GM18499 (cell line): ENCODE data around the gene UNC5B.
"Not testable (repeated sequence)": the region's sequence is repeated elsewhere in the genome, so short reads cannot be mapped to it uniquely, and the experiment has no call there.

Experiments
- ATAC-seq: cut with Tn5 transposase; IDR thresholded peaks from one replicate; pipeline ENCODE4 v1.9.1; 2021; ENCODE audit warnings: moderate number of reproducible peaks; ENCODE audit not compliant: insufficient read depth, unreplicated experiment

UNC5B gene

GRCh38 chr10:71292624-71293445 is 80.5 kb downstream of the UNC5B start:
- ATAC-seq, result no peak

- no peak for ATAC-seq
Observed at GRCh38 chr10:71293446-71294084, 81.2 kb downstream of the UNC5B start.

- no peak for ATAC-seq
Observed at GRCh38 chr10:71294091-71294561, 81.8 kb downstream of the UNC5B start.

- ATAC-seq, result no peak
Observed at GRCh38 chr10:71294856-71295255, 82.5 kb downstream of the UNC5B start.

- no peak for ATAC-seq
Observed at GRCh38 chr10:71295641-71296040, 83.3 kb downstream of the UNC5B start.

GRCh38 chr10:71296086-71296485 is 83.7 kb downstream of the UNC5B start:
- no peak for ATAC-seq

- not testable (repeated sequence) for ATAC-seq
Observed at GRCh38 chr10:71296811-71297210, 84.4 kb downstream of the UNC5B start.

- ATAC-seq, result no peak
Observed at GRCh38 chr10:71297343-71297742, 85.0 kb downstream of the UNC5B start.

GRCh38 chr10:71299071-71299785 is 86.9 kb downstream of the UNC5B start:
- no peak for ATAC-seq

GRCh38 chr10:71300555-71301370 is 88.4 kb downstream of the UNC5B start:
- ATAC-seq, result no peak

GRCh38 chr10:71301371-71301916 is 89.1 kb downstream of the UNC5B start:
- no peak for ATAC-seq

- ATAC-seq, result no peak
Observed at GRCh38 chr10:71302451-71302850, 90.1 kb downstream of the UNC5B start.

- no peak for ATAC-seq
Observed at GRCh38 chr10:71302874-71303568, 90.7 kb downstream of the UNC5B start.

GRCh38 chr10:71303569-71303907 is 91.2 kb downstream of the UNC5B start:
- ATAC-seq, result no peak

GRCh38 chr10:71304914-71305313 is 92.5 kb downstream of the UNC5B start:
- ATAC-seq, result no peak

- ATAC-seq, result no peak
Observed at GRCh38 chr10:71306979-71307378, 94.6 kb downstream of the UNC5B start.

GRCh38 chr10:71307469-71308085 is 95.2 kb downstream of the UNC5B start:
- ATAC-seq, result no peak

- no peak for ATAC-seq
Observed at GRCh38 chr10:71308244-71308643, 95.9 kb downstream of the UNC5B start.

GRCh38 chr10:71308985-71309384 is 96.6 kb downstream of the UNC5B start:
- ATAC-seq, result no peak
